Renal pelvis (tissue), 12 donors: ENCODE data around the gene CYP26B1. TPM values are rescaled to one million over a fixed set of nuclear protein-coding genes. Genes with fewer than 3 reads are reported as not detected.
A peak's percentile ranks its signal among the peaks of the same experiment; 100 is the strongest.

Experiments
- DNase-seq: peaks from one replicate; pipeline ENCODE4 v3.0.0-alpha.2; 2013
- long read RNA-seq, 16 experiments: transcript quantifications; one replicate each; lab custom pipeline, GENCODE V29; 2026
- polyA plus RNA-seq, 3 donors: library from polyadenylated mRNA; unstranded; fragments of 120-200 nt; gene quantifications; one replicate each; pipeline ENCODE4 v1.2.1, GENCODE V29; 2013; ENCODE audit not compliant: insufficient read length in 3 of 3

CYP26B1 gene, protein sequence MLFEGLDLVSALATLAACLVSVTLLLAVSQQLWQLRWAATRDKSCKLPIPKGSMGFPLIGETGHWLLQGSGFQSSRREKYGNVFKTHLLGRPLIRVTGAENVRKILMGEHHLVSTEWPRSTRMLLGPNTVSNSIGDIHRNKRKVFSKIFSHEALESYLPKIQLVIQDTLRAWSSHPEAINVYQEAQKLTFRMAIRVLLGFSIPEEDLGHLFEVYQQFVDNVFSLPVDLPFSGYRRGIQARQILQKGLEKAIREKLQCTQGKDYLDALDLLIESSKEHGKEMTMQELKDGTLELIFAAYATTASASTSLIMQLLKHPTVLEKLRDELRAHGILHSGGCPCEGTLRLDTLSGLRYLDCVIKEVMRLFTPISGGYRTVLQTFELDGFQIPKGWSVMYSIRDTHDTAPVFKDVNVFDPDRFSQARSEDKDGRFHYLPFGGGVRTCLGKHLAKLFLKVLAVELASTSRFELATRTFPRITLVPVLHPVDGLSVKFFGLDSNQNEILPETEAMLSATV
- 10 to 100 TPM; 11.2 to 16.9 (median 16.5) TPM for polyA plus RNA-seq
- long read RNA-seq, donor 1, full-length matches to known transcripts, result 2 of 2 reads
- long read RNA-seq, donor 1, partial matches to known transcripts, result 0 of 2 reads
- long read RNA-seq, donor 1, other reads (novel, unspliced or antisense), result 0 of 2 reads
- long read RNA-seq, donor 2, full-length matches to known transcripts, result 6 of 6 reads
- long read RNA-seq, donor 2, partial matches to known transcripts, result 0 of 6 reads
- long read RNA-seq, donor 2, other reads (novel, unspliced or antisense), result 0 of 6 reads
- long read RNA-seq, donor 3, result 0 reads
- long read RNA-seq, donor 4, full-length matches to known transcripts, result 3 of 3 reads
- long read RNA-seq, donor 4, partial matches to known transcripts, result 0 of 3 reads
- long read RNA-seq, donor 4, other reads (novel, unspliced or antisense), result 0 of 3 reads
- long read RNA-seq, donor 5, full-length matches to known transcripts, result 3 of 3 reads
- long read RNA-seq, donor 5, partial matches to known transcripts, result 0 of 3 reads
- long read RNA-seq, donor 5, other reads (novel, unspliced or antisense), result 0 of 3 reads
- long read RNA-seq, donor 6, full-length matches to known transcripts, result 2 of 2 reads
- long read RNA-seq, donor 6, partial matches to known transcripts, result 0 of 2 reads
- long read RNA-seq, donor 6, other reads (novel, unspliced or antisense), result 0 of 2 reads
- long read RNA-seq, donor 7, full-length matches to known transcripts, result 2 of 2 reads
- long read RNA-seq, donor 7, partial matches to known transcripts, result 0 of 2 reads
- long read RNA-seq, donor 7, other reads (novel, unspliced or antisense), result 0 of 2 reads
- long read RNA-seq, donor 8, full-length matches to known transcripts, result 2 of 12 reads
- long read RNA-seq, donor 8, partial matches to known transcripts, result 10 of 12 reads
- long read RNA-seq, donor 8, other reads (novel, unspliced or antisense), result 0 of 12 reads
- long read RNA-seq, donor 9, full-length matches to known transcripts, result 1 of 1 reads
- long read RNA-seq, donor 9, partial matches to known transcripts, result 0 of 1 reads
- long read RNA-seq, donor 9, other reads (novel, unspliced or antisense), result 0 of 1 reads
- long read RNA-seq, donor 10, full-length matches to known transcripts, result 2 of 2 reads
- long read RNA-seq, donor 10, partial matches to known transcripts, result 0 of 2 reads
- long read RNA-seq, donor 10, other reads (novel, unspliced or antisense), result 0 of 2 reads
- long read RNA-seq, donor 11, full-length matches to known transcripts, result 2 of 2 reads
- long read RNA-seq, donor 11, partial matches to known transcripts, result 0 of 2 reads
- long read RNA-seq, donor 11, other reads (novel, unspliced or antisense), result 0 of 2 reads
- long read RNA-seq, donor 12, full-length matches to known transcripts, result 2 of 2 reads
- long read RNA-seq, donor 12, partial matches to known transcripts, result 0 of 2 reads
- long read RNA-seq, donor 12, other reads (novel, unspliced or antisense), result 0 of 2 reads
- long read RNA-seq, donor 13, result 0 reads
- long read RNA-seq, donor 14, result 0 reads
- long read RNA-seq, donor 15, result 0 reads
- long read RNA-seq, donor 16, full-length matches to known transcripts, result 1 of 1 reads
- long read RNA-seq, donor 16, partial matches to known transcripts, result 0 of 1 reads
- long read RNA-seq, donor 16, other reads (novel, unspliced or antisense), result 0 of 1 reads

DNA sequence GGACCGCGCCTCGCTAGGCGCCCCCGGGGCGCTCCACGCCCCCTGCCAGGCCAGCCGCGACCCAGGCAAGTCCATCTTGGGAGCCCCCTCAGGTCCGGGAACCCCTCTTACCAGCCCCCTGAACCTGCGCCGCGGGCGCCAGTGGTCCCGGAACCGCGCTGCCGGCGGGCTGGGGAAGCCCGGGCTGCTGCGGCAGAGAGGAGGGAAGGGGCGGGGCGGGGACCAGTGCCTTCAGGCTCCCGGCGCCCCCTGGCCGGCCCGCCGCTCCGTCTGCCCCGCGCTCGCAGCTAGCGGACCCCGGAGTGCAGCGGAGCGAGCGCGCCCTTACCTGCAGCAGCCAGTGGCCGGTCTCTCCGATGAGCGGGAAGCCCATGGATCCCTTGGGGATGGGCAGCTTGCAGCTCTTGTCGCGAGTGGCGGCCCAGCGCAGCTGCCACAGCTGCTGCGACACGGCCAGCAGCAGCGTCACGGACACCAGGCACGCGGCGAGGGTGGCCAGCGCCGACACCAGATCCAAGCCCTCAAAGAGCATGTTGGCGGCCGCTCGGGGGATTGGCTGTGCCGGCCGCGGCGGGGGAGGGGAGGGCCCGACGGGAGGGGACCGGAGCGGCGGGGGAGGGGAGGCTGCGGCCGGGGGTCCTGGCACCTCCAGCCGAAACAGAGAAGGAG lies at the start of gene CYP26B1:
CYP26B1 (minus strand) TSS at position 560 of the 669 bp plus-strand sequence; CDS start at position 532, 28 bp downstream.
- no peak for DNase-seq

DNA sequence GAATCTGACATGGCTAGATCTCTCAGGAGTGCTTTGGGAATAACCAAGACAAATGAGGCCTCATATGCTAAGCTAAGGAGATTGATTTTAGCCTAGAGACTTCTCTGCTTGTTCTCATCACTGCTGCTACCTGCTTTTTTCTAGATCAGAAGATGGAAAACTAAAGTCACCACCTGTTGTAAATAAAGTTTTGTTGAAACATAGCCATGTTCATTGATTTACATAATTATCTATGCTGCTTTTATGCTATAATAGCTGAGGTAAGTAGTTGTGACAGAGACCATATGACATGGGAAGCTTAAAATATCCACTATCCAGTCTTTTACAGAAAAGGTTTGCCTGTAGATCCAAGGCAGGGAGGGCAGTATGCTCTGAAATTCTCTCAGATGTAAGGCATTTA lies 46.1 kb upstream of the CYP26B1 start:
- DNase-seq, result no peak

DNA sequence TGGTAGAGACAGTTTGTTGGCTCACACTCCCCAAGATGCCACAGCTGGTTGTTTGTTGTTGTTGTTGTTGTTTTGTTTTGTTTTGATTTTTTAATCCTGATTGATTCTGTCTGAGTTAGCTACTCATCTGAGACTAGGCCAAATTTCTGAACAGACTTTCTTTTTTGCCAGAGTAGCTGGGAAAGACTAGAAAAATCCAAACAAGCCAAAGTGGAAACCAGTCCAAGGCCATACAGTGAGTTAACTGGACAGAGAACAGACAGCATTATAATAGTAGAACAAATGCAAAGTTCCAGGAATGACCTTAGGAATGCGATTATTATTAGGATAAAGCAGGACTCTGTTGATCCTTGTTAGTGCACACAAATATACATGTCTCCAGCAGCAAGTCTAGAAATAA lies 43.8 kb upstream of the CYP26B1 start:
- no peak for DNase-seq

DNA sequence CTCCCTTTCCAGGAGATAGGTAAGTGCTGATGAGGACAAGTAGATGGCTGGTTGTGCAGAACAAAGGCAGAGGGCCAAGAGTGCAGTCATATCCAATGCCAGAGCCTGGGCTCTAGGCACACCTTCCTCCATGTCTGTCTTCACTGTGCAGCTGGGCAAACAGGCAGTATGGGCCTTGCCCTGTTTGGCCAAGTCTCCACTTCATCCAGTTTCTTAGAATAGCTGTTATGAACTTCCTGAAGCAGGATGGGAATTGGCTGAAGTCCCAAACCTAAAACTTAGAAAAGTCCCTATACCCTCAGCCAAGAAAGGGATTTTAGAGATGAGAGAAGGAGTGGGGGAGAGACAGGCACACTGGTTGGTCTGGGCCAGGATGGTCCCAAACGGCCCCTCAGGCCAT lies 37.5 kb upstream of the CYP26B1 start:
- no peak for DNase-seq

DNA sequence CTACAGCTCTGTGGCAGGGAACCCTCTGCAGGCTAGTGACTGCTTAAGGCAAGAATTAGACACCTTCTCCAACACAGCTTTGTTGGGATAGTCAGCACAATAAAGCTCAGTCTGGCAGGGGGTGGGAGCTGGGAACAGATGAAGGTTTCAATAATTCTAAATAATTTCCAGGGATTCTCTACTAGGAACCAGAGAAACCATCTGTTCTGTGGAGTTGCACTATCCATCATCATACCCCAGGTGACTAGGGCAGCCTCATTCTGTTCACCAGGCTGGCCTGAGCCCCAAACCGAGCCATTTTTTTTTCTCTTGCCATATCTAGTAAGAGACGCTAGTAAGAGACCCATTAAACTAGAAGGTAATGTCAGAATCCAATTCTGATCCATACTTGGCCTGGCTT lies 35.8 kb upstream of the CYP26B1 start:
- DNase-seq, result no peak

DNA sequence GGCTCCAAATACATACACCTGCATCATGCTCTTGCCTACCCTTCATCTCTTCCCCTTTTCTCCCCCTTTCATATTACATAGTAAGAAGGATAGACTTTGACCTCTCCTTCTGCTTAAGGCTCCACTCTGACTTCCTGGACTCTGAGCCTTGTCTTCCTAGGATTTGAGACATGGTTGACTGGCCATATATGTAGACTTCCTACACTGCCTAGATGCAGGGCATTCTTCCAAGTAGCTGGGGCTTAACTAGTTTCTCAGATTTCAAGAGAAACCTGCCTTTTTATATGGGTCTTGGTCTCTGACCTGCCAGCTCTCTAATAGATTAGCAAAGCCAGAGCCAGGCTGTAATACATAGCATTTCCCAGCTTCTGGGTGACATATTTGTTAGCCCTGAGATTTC lies 35.4 kb upstream of the CYP26B1 start:
- DNase-seq, result peak; percentile 48

DNA sequence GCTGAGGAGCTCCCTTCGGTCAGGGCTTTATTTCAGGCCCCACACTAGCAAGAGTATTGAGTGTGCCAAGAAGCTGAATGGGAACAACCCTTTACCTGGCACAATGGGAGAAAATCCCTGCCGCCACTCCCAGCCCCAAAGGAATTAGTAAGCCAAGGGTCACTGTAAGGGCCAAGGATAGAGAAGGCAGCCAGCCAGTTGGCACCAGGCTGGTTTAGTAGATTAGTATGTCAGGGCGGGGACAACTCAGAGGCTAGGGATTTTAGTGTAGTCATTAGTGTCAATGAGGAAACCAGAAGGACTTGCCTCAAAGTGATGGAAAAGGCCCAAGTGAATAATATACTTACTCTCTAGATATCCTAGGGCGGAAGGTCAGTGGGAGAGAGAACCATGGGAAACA lies 34.9 kb upstream of the CYP26B1 start:
- no peak for DNase-seq

DNA sequence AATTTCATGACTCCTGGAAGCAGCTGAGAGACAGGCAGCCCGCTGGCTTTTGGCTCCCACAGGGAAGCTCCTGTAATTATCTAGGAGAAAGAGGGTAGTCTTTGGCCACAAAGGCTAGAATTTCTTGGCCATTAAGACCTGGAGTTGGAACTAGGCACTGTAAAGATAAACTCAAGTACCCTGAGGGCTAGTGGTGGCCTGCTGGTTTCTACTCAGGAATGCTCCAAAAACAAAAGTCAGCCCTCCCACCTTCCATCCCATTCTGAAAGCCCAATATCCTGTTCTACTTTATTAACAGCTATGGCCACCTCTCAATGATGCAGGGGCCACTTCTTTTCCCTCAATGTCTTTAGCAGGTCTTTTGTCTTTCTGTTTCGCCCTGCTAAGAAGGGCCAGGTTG lies 34.0 kb upstream of the CYP26B1 start:
- no peak for DNase-seq

DNA sequence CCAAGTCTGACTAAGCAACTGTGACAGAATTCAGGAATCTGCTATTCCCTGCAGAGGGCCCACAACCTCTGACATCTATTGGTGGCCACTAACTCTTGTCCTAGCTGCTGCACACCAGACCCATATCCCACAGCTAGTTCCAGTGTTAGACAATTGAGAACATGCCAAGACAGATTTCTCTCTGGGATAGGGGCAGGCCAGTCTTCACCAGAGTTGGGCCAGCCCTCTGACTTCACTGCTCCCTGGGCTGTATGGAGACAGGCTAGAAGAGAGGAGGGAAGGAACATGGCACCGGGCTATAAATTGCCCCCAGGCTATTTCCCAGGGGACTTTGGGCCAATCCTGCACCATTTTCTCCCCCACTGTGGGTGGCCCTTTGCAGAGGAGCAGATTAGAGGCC lies 32.7 kb upstream of the CYP26B1 start:
- no peak for DNase-seq

DNA sequence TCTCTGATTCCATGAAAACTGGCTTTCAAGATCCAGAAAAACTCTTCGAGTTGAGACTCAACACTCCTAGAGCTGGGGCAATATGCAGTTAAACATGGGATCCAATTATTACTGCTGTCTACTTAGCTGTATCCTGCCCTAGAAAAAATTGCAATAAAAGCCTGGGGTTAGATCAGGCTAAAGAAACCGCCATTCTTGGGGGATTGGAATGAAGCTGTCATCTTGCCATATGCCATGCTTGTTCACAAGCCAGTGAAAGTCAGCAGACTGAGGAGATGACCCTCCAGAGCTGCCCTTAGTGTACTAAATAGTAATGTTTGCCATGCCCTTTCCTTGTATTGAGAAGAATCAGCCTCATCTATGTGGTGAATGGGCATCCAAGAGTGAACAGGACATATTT lies 30.9 kb upstream of the CYP26B1 start:
- no peak for DNase-seq

DNA sequence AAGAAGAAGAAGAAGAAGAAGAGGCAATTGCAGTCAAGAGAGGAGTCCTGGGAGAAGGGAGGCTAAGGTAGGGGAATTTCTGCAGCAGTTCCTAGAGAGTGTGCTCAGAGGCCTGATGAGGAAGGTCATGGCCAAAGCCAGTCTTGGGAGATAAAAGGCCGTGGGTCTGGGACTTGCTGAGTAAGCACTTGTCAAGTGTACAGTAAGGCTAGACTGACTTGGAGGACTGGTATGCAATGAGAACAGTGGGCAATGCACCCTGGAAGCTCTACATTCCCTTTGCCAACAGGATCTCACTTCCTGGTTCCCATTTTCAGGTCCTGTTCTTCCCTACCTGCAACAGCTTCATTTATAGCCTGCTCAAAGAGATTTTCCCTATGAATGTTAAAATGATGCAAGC lies 28.6 kb upstream of the CYP26B1 start:
- DNase-seq, result no peak

DNA sequence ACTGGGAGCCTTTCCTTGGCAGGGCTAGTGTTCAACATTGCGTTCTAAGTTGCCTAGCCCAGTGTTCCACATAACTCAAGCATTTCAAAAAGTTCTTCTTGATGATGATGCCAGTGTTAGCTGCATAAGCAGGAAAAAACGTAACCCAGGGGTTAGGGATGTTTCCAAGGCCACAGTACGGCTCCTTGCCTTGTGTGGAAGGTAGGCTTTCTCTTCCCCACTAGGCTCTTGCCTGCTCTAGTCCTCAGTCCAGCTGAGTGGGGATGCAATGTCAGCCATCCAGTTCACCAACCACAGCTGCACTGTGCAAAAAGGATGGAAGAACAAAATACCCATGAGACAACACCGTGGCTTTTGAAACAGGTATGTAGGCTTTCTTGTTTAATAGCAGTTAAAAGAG lies 28.0 kb upstream of the CYP26B1 start:
- no peak for DNase-seq

DNA sequence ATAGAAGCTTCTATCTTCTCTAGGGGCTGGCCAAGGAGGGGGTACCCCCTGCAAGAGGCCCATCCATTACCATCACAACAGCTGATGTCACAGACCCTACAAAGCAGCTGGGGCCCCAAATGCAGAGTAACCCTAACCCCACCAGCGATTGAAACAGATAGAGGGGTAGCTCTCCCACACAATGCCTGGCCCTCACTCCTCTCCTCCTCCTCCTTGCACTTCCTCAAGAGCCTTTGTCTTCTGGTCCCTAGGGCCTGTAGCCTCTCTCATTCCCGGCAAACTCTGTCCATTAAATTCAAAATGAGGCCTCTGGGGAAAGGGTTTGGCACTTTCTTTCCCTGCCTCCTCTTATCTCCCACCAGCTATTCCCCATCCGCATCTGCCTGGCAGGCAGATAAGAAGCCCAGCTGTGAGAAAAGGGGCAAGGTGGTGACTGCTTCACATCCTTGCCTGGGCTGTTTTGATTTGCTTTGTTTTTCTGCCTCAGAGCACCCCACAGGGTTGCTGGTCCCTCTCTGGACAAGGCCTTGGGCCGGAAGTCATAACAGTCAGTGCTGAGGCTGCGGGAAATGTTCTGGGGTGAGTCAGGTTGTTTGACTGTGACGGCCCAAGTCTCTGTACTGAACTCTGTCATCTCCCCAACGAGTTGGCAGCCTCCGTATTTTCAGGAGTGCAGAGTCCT lies 26.1 kb upstream of the CYP26B1 start:
- no peak for DNase-seq

DNA sequence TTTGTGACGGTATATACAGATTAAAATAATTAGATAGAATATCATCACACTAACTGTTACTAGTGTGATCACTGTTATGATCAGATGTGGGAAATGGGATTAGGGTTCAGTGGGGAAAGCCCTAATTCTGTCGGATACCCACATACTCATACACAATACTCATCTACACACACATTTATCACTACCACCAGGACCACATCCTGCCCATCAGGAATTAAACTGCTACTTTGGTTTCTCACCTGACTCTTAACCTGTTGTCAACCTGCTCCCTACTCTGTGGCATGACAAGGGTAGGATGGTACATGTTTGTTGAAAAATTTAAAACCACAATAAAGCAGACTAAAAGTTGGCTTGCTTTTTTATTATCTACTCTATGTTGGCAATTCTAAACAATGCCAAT lies 24.8 kb upstream of the CYP26B1 start:
- no peak for DNase-seq

DNA sequence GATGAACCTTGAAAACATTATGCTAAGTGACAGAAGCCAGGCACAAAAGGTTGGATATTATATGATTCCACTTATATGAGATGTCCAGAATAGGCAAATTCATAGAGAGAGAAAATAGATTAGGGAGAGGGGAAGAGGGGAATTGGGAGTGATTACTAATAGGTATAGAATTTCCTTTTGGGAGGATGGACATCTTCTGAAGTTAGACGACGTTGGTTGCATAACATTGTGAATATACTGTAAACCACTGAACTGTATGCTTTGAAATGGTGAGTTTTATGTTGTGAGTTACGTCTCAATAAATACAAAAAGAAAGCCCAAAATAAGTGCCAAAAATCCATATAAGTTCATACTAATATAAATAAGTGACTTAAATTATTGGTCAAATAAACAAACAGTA lies 18.6 kb upstream of the CYP26B1 start:
- DNase-seq, result no peak

DNA sequence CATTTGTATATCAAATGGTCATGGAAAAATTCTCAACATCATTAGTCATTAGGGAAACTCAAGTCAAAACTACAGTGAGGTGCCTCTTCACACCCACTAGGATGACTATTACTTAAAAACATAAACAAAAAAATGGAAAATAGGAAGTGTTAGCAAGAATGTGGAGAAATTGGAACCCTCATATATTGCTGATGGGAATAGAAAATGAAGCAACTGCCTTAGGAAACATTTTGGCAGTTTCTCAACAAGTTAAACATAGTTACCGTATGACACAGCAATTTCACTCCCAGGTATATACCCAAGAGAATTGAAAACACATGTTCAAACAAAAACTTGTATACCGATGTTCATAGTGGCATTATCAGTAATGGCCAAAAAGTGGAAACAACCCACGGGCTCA lies 18.1 kb upstream of the CYP26B1 start:
- DNase-seq, result no peak

DNA sequence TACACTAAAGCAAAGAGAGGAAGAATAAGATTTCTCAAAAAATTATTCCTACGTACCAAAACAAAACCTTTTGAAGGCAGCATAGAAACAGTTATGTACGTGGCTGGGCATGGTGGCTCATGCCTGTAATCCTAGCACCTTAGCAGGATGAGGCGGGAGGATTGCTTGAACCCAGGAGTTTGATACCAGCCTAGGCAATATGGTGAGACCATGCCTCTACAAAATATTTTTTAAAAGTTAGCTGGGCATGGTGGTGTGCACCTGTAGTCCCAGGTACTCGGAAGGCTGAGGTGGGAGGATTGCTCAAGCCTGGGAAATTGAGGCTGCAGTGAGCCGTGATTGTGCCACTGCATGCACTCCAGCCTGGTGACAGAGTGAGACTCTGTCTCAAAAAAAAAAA lies 14.9 kb upstream of the CYP26B1 start:
- no peak for DNase-seq

DNA sequence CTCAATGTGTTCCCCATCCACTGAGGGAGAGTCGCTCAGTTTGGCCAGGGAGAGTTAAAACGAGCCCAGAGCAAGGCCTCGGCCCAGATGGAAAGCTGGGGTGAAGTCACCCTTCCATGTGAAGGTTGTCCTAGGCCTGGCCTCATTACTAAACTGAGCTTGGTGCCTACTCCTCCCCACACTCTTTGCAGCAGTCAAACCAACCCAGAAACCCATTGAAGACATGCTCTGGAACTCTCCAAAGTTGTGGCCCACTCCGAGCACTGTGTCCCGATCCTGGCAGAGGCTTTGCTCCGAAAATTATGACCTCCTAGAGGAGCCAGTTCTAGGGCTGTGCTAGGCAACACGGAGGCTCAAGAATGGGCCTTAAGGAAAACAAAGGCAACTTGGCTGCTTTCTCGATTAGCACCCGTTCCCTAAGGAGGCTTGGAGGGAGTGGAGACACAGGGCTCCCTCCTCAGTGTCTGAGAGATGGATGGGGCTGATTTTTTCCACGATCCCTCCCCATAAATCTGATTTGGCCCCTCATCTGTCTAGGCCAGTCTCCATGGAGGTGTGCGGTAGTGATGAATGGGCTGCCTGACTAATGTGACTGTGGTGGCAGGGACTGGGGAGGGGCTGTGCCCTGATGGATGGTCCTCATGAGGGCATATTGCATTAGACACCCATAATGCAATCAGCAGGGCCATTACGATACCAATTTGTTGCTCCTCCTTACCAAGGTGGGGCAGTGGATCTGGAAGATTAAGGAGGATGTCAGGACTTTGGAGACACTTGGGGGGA lies 11.7 kb upstream of the CYP26B1 start:
- no peak for DNase-seq
